Measurements from ENCODE around the gene KLHL2.
A peak's percentile ranks its signal among the peaks of the same experiment; 100 is the strongest.
"Not testable (repeated sequence)": the region's sequence is repeated elsewhere in the genome, so short reads cannot be mapped to it uniquely, and the experiment has no call there.

Gene KLHL2

GRCh38 chr4:165331823-165332222, 124.5 kb downstream of the KLHL2 start:
- no peak for DNase-seq

- no peak for DNase-seq
These were observed 125.1 kb downstream of the KLHL2 start for GRCh38 chr4:165332502-165332901.

GRCh38 chr4:165335163-165335703, 127.9 kb downstream of the KLHL2 start:
- no peak for DNase-seq

GRCh38 chr4:165336743-165337142, 129.4 kb downstream of the KLHL2 start:
- DNase-seq, result no peak

- DNase-seq, result not testable (repeated sequence)
These were observed 135.0 kb downstream of the KLHL2 start for GRCh38 chr4:165342340-165342739.

GRCh38 chr4:165343353-165344191, 136.2 kb downstream of the KLHL2 start:
- no peak for DNase-seq

GRCh38 chr4:165345666-165346417, 138.5 kb downstream of the KLHL2 start:
- no peak for DNase-seq

- DNase-seq, result no peak
These were observed 140.5 kb downstream of the KLHL2 start for GRCh38 chr4:165347647-165348569.

GRCh38 chr4:165351359-165352130, 144.2 kb downstream of the KLHL2 start:
- no peak for DNase-seq

- no peak for DNase-seq
These were observed 148.5 kb downstream of the KLHL2 start for GRCh38 chr4:165355900-165356300.

- DNase-seq, result peak; percentile 37
These were observed 152.1 kb downstream of the KLHL2 start for GRCh38 chr4:165359506-165359905.

GRCh38 chr4:165360041-165360695, 152.8 kb downstream of the KLHL2 start:
- DNase-seq, result no peak

GRCh38 chr4:165360985-165361670, 153.8 kb downstream of the KLHL2 start:
- no peak for DNase-seq

- no peak for DNase-seq
These were observed 154.4 kb downstream of the KLHL2 start for GRCh38 chr4:165361810-165362209.

GRCh38 chr4:165364452-165365080, 157.2 kb downstream of the KLHL2 start:
- no peak for DNase-seq

GRCh38 chr4:165367040-165367439, 159.7 kb downstream of the KLHL2 start:
- DNase-seq, result no peak

- no peak for DNase-seq
These were observed 160.8 kb downstream of the KLHL2 start for GRCh38 chr4:165368114-165368513.

GRCh38 chr4:165368567-165368966, 161.2 kb downstream of the KLHL2 start:
- no peak for DNase-seq

GRCh38 chr4:165369522-165369921, 162.2 kb downstream of the KLHL2 start:
- peak; percentile 62 for DNase-seq

GRCh38 chr4:165370530-165370929, 163.2 kb downstream of the KLHL2 start:
- no peak for DNase-seq
